ENCODE results near the gene USP9Y.

Gene USP9Y

DNA sequence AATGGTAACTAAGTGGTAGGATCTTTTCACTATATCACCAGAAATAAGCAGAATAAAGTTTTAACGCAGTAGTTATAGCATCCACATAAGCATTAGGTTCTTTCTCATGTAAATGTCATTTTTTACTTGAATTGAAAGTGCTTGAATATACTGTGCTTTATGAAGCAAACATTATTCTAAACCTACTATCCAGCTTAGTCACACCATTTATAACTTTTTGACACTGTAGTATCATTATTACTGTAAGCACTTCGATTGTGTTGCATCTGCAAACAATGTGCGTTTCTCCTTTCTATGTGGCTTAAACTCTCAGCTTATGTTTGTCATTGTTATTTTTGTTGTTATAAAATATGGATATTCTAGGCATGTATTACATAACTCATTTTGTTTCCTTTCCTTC is 132.3 kb downstream of the USP9Y start:
- no peaks in the 10 kb centered on the region for H3K27me3 ChIP-seq (ENCODE audit: insufficient read depth, low read length, poor library complexity)
- no peak overlapping the region for H3K4me2 ChIP-seq (ENCODE audit: low read length)
- DNase-seq: no peak
- WGBS (ENCODE audit: extremely low coverage, insufficient coverage, low lambda C conversion rate): no CpG with 5 or more reads among the region's 3 CpGs
- H4K5ac ChIP-seq (ENCODE audit: low read length): no peak overlapping the region
- H2BK5ac ChIP-seq (ENCODE audit: low read length): no peak overlapping the region
- no peak overlapping the region for H3K18ac ChIP-seq (ENCODE audit: low read length)
- H3K9ac ChIP-seq (ENCODE audit: low read length): no peak overlapping the region
- no peaks in the 10 kb centered on the region for H3K36me3 ChIP-seq (ENCODE audit: control insufficient read depth, insufficient read depth, low read length)
- H3K27ac ChIP-seq (ENCODE audit: low read depth, low read length): no peak overlapping the region
- no peak overlapping the region for H3K4ac ChIP-seq (ENCODE audit: low read depth, low read length)
- H3K79me2 ChIP-seq (ENCODE audit: control insufficient read depth, insufficient read depth, low read length): no peaks in the 10 kb centered on the region
- no peak overlapping the region for H2BK15ac ChIP-seq (replicated peaks; ENCODE audit: low read depth)
- no peak overlapping the region for H3K4me3 ChIP-seq (ENCODE audit: low read length)
- H3K23ac ChIP-seq (ENCODE audit: low read length): no peak overlapping the region
- no peaks in the 10 kb centered on the region for H3K4me1 ChIP-seq (ENCODE audit: control insufficient read depth, low read depth, low read length)
- H2BK120ac ChIP-seq (ENCODE audit: low read depth, low read length): no peak overlapping the region
- no peak overlapping the region for H2AK5ac ChIP-seq (ENCODE audit: low read length)
- H3K56ac ChIP-seq (ENCODE audit: low read length): no peak overlapping the region
- H4K8ac ChIP-seq (ENCODE audit: low read depth, low read length): no peak overlapping the region
- no peaks in the 10 kb centered on the region for H3K79me1 ChIP-seq (ENCODE audit: low read length)

DNA sequence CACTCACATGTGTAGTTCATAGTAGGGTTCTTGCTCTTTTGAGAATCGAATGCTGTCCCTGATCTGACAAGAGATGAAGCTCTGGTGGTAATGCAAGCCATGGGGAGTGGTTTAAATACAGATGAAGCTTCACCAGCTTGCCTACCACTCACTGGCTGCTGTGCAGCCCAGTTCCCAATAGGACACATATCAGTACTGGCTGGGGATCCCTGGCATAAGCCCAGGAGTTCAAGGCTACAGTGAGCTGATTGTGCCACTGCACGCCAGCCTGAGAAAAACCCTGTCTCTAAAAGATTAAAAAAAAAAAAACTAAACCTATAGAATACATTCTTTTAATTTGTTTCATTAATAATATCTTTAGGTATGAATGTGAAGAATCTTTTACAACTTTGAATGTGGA is 136.5 kb downstream of the USP9Y start:
- no peaks in the 10 kb centered on the region for H3K36me3 ChIP-seq (ENCODE audit: control insufficient read depth, insufficient read depth, low read length)
- no peak overlapping the region for H3K23ac ChIP-seq (ENCODE audit: low read length)
- DNase-seq: no peak
- no peak overlapping the region for H4K8ac ChIP-seq (ENCODE audit: low read depth, low read length)
- H3K18ac ChIP-seq (ENCODE audit: low read length): no peak overlapping the region
- no peak overlapping the region for H3K27ac ChIP-seq (ENCODE audit: low read depth, low read length)
- H3K4ac ChIP-seq (ENCODE audit: low read depth, low read length): no peak overlapping the region
- no peak overlapping the region for H2AK5ac ChIP-seq (ENCODE audit: low read length)
- WGBS (ENCODE audit: extremely low coverage, insufficient coverage, low lambda C conversion rate): no CpG with 5 or more reads among the region's 2 CpGs
- no peak overlapping the region for H3K4me2 ChIP-seq (ENCODE audit: low read length)
- no peak overlapping the region for H3K4me3 ChIP-seq (ENCODE audit: low read length)
- H3K79me2 ChIP-seq (ENCODE audit: control insufficient read depth, insufficient read depth, low read length): no peaks in the 10 kb centered on the region
- H3K79me1 ChIP-seq (ENCODE audit: low read length): no peaks in the 10 kb centered on the region
- H3K4me1 ChIP-seq (ENCODE audit: control insufficient read depth, low read depth, low read length): no peaks in the 10 kb centered on the region
- H2BK120ac ChIP-seq (ENCODE audit: low read depth, low read length): no peak overlapping the region
- no peak overlapping the region for H4K5ac ChIP-seq (ENCODE audit: low read length)
- no peak overlapping the region for H2BK15ac ChIP-seq (replicated peaks; ENCODE audit: low read depth)
- no peak overlapping the region for H2BK5ac ChIP-seq (ENCODE audit: low read length)
- H3K56ac ChIP-seq (ENCODE audit: low read length): no peak overlapping the region
- H3K27me3 ChIP-seq (ENCODE audit: insufficient read depth, low read length, poor library complexity): no peaks in the 10 kb centered on the region
- no peak overlapping the region for H3K9ac ChIP-seq (ENCODE audit: low read length)

DNA sequence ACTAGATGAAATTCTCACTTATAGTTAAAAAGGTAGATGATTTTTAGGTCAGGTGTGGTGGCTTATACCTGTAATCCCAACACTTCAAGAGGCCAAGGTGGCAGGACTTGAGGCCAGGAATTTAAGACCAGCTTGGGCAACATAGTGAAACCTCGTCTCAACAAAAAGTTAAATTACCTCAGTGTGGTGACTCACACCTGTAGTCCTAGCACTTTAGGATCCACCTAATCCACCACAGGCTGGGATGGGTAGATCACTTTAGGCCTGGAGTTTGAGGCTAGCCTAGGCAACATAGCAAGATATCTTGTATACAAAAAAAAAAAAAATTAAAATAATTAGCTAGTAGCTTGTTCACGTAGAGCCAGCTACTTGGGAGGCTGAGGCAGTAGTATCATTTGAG is 140.3 kb downstream of the USP9Y start:
- no peaks in the 10 kb centered on the region for H3K79me1 ChIP-seq (ENCODE audit: low read length)
- no peaks in the 10 kb centered on the region for H3K27me3 ChIP-seq (ENCODE audit: insufficient read depth, low read length, poor library complexity)
- no peak overlapping the region for H2AK5ac ChIP-seq (ENCODE audit: low read length)
- WGBS (ENCODE audit: extremely low coverage, insufficient coverage, low lambda C conversion rate): no CpG with 5 or more reads among the region's 2 CpGs
- no peak overlapping the region for H3K4ac ChIP-seq (ENCODE audit: low read depth, low read length)
- no peak overlapping the region for H3K4me2 ChIP-seq (ENCODE audit: low read length)
- H3K18ac ChIP-seq (ENCODE audit: low read length): no peak overlapping the region
- no peak overlapping the region for H4K5ac ChIP-seq (ENCODE audit: low read length)
- H3K9ac ChIP-seq (ENCODE audit: low read length): no peak overlapping the region
- H2BK15ac ChIP-seq (replicated peaks; ENCODE audit: low read depth): no peak overlapping the region
- no peaks in the 10 kb centered on the region for H3K4me1 ChIP-seq (ENCODE audit: control insufficient read depth, low read depth, low read length)
- H4K8ac ChIP-seq (ENCODE audit: low read depth, low read length): no peak overlapping the region
- H3K4me3 ChIP-seq (ENCODE audit: low read length): no peak overlapping the region
- no peaks in the 10 kb centered on the region for H3K79me2 ChIP-seq (ENCODE audit: control insufficient read depth, insufficient read depth, low read length)
- no peak overlapping the region for H2BK120ac ChIP-seq (ENCODE audit: low read depth, low read length)
- H3K27ac ChIP-seq (ENCODE audit: low read depth, low read length): no peak overlapping the region
- no peaks in the 10 kb centered on the region for H3K36me3 ChIP-seq (ENCODE audit: control insufficient read depth, insufficient read depth, low read length)
- no peak overlapping the region for H2BK5ac ChIP-seq (ENCODE audit: low read length)
- no peak overlapping the region for H3K56ac ChIP-seq (ENCODE audit: low read length)
- no peak overlapping the region for H3K23ac ChIP-seq (ENCODE audit: low read length)
- DNase-seq: peak; percentile 53

DNA sequence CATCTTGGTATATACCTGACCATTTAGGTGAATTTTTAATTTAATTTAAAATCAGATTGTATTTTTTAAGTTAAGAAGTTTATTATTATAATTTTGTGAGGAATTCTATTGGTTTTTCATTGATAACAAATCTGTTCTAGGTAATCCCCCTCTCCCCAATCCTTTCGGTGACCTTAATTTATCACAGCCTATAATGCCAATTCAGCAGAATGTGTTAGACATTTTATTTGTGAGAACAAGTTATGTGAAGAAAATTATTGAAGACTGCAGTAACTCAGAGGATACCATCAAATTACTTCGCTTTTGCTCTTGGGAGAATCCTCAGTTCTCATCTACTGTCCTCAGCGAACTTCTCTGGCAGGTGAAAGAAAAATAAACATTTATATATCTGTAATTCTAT is 145.8 kb downstream of the USP9Y start:
- H3K56ac ChIP-seq (ENCODE audit: low read length): no peak overlapping the region
- H3K18ac ChIP-seq (ENCODE audit: low read length): no peak overlapping the region
- H3K4me2 ChIP-seq (ENCODE audit: low read length): no peak overlapping the region
- no peak overlapping the region for H3K4ac ChIP-seq (ENCODE audit: low read depth, low read length)
- no peak overlapping the region for H3K23ac ChIP-seq (ENCODE audit: low read length)
- WGBS (ENCODE audit: extremely low coverage, insufficient coverage, low lambda C conversion rate): no CpG with 5 or more reads among the region's 3 CpGs
- H3K79me1 ChIP-seq (ENCODE audit: low read length): no peaks in the 10 kb centered on the region
- no peak overlapping the region for H2BK15ac ChIP-seq (replicated peaks; ENCODE audit: low read depth)
- no peak overlapping the region for H2BK5ac ChIP-seq (ENCODE audit: low read length)
- no peaks in the 10 kb centered on the region for H3K79me2 ChIP-seq (ENCODE audit: control insufficient read depth, insufficient read depth, low read length)
- H3K36me3 ChIP-seq (ENCODE audit: control insufficient read depth, insufficient read depth, low read length): no peaks in the 10 kb centered on the region
- H2BK120ac ChIP-seq (ENCODE audit: low read depth, low read length): no peak overlapping the region
- H3K4me3 ChIP-seq (ENCODE audit: low read length): no peak overlapping the region
- H3K4me1 ChIP-seq (ENCODE audit: control insufficient read depth, low read depth, low read length): no peaks in the 10 kb centered on the region
- H2AK5ac ChIP-seq (ENCODE audit: low read length): no peak overlapping the region
- H4K5ac ChIP-seq (ENCODE audit: low read length): no peak overlapping the region
- no peak overlapping the region for H4K8ac ChIP-seq (ENCODE audit: low read depth, low read length)
- no peak overlapping the region for H3K9ac ChIP-seq (ENCODE audit: low read length)
- no peak for DNase-seq
- no peak overlapping the region for H3K27ac ChIP-seq (ENCODE audit: low read depth, low read length)
- H3K27me3 ChIP-seq (ENCODE audit: insufficient read depth, low read length, poor library complexity): no peaks in the 10 kb centered on the region

DNA sequence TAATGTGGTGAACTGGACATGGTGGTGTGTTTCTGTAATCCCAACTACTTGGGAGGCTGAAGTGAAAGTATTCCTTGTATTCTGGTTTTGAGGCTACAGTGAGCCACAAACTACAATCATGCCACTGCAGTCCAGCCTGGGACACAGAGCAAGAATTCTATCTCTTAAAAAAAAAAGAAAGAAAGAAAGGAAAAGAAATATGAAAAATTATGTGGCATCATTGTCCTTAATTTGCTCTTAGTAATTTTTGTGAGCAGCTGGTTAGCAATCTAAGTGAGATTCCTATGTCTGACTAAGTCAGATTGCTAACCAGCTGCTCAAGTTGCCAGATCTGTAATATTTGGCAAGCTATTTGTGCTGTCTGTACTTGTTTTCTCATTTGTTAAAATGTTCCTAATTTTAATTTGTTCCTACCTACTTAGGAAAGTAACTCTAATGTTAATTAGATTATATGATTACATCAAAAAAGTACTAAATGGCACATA is 154.8 kb downstream of the USP9Y start:
- H2BK120ac ChIP-seq (ENCODE audit: low read depth, low read length): no peak overlapping the region
- no peaks in the 10 kb centered on the region for H3K27me3 ChIP-seq (ENCODE audit: insufficient read depth, low read length, poor library complexity)
- H3K79me2 ChIP-seq (ENCODE audit: control insufficient read depth, insufficient read depth, low read length): no peaks in the 10 kb centered on the region
- no peak overlapping the region for H2AK5ac ChIP-seq (ENCODE audit: low read length)
- H4K8ac ChIP-seq (ENCODE audit: low read depth, low read length): no peak overlapping the region
- H3K4me2 ChIP-seq (ENCODE audit: low read length): no peak overlapping the region
- no peak overlapping the region for H3K4ac ChIP-seq (ENCODE audit: low read depth, low read length)
- H3K4me3 ChIP-seq (ENCODE audit: low read length): no peak overlapping the region
- no peak for DNase-seq
- H3K9ac ChIP-seq (ENCODE audit: low read length): no peak overlapping the region
- no peaks in the 10 kb centered on the region for H3K79me1 ChIP-seq (ENCODE audit: low read length)
- H2BK5ac ChIP-seq (ENCODE audit: low read length): no peak overlapping the region
- no peaks in the 10 kb centered on the region for H3K4me1 ChIP-seq (ENCODE audit: control insufficient read depth, low read depth, low read length)
- no peak overlapping the region for H4K5ac ChIP-seq (ENCODE audit: low read length)
- no peak overlapping the region for H3K23ac ChIP-seq (ENCODE audit: low read length)
- no peak overlapping the region for H3K56ac ChIP-seq (ENCODE audit: low read length)
- no peak overlapping the region for H3K18ac ChIP-seq (ENCODE audit: low read length)
- no peak overlapping the region for H3K27ac ChIP-seq (ENCODE audit: low read depth, low read length)
- no peaks in the 10 kb centered on the region for H3K36me3 ChIP-seq (ENCODE audit: control insufficient read depth, insufficient read depth, low read length)
- H2BK15ac ChIP-seq (replicated peaks; ENCODE audit: low read depth): no peak overlapping the region

DNA sequence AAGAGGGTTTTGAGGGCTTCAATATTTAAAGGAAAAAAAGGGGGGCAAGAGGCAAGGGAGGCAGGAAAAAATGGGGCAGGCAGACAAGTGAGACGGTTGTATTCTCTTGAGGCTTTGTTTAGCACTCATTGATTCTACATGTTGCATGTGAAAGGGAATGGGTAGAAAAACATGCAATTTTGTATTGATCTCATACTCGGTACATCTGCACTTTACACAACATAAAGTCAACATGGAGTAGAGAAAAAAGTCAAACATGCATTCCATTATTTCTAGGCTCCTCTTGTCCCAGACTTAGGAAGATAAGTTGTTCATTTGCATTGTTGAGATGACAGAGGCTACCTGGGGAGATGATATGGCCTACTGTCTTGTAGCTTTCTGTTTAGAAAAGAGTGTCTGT is 166.9 kb downstream of the USP9Y start:
- Histone ChIP-seq H2BK15ac (replicated peaks; ENCODE audit: low read depth) (no peak overlapping the region), H3K27ac (ENCODE audit: low read depth, low read length) (no peak overlapping the region), H3K18ac (ENCODE audit: low read length) (no peak overlapping the region), H3K36me3 (ENCODE audit: control insufficient read depth, insufficient read depth, low read length) (no peaks in the 10 kb centered on the region), H3K79me1 (ENCODE audit: low read length) (no peaks in the 10 kb centered on the region), H3K56ac (ENCODE audit: low read length) (no peak overlapping the region), H3K23ac (ENCODE audit: low read length) (no peak overlapping the region), H3K4ac (ENCODE audit: low read depth, low read length) (no peak overlapping the region), H3K79me2 (ENCODE audit: control insufficient read depth, insufficient read depth, low read length) (no peaks in the 10 kb centered on the region), H2AK5ac (ENCODE audit: low read length) (no peak overlapping the region), H4K8ac (ENCODE audit: low read depth, low read length) (no peak overlapping the region), H3K4me2 (ENCODE audit: low read length) (no peak overlapping the region), H4K5ac (ENCODE audit: low read length) (no peak overlapping the region), H3K27me3 (ENCODE audit: insufficient read depth, low read length, poor library complexity) (no peaks in the 10 kb centered on the region), H2BK5ac (ENCODE audit: low read length) (no peak overlapping the region), H2BK120ac (ENCODE audit: low read depth, low read length) (no peak overlapping the region), H3K4me3 (ENCODE audit: low read length) (no peak overlapping the region), H3K9ac (ENCODE audit: low read length) (no peak overlapping the region), H3K4me1 (ENCODE audit: control insufficient read depth, low read depth, low read length) (no peaks in the 10 kb centered on the region)
- no peak for DNase-seq
- no CpG with 5 or more reads among the region's 2 CpGs for WGBS (ENCODE audit: extremely low coverage, insufficient coverage, low lambda C conversion rate)

All from mesendoderm (in vitro differentiated cells).